Stimulated activated CD8-positive, alpha-beta memory T cell treated with anti-CD3 and anti-CD28 coated beads, Interleukin-4, amount 100 ng/mL, for 48 hours (primary cell): ENCODE data around the gene SNX22.

ENCODE experiments used
- DNase-seq: peaks from one replicate; pipeline ENCODE4 v3.0.0-alpha.2; 2020

Gene SNX22

DNA sequence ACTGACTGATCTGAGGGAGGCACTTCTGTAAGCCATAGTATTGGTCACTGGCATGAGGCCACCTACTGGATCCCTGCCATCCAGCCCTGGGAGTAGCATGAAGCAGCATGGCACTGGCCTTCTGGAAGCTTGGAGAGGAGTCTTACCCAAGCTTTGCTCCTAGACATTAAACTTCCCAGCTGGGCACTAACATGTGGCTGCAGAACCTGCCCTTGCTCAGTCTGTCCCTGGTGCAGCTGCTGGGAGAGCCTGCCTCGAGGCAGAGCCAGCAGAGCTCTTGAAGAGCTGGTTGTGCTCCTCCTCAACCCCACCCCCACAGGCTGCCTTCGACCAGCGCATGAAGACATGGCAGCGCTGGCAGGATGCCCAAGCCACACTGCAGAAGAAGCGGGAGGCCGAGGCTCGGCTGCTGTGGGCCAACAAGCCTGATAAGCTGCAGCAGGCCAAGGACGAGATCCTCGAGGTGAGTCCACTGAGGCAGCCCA lies 17.1 kb upstream of the SNX22 start:
- no peak for DNase-seq

- DNase-seq: no peak
Measured at GRCh38 chr15:64136347-64136746, 15.2 kb upstream of the SNX22 start.

GRCh38 chr15:64137226-64137833 lies 14.2 kb upstream of the SNX22 start:
- DNase-seq: no peak

- no peak for DNase-seq
Measured at GRCh38 chr15:64138331-64138941, 13.1 kb upstream of the SNX22 start.

DNA sequence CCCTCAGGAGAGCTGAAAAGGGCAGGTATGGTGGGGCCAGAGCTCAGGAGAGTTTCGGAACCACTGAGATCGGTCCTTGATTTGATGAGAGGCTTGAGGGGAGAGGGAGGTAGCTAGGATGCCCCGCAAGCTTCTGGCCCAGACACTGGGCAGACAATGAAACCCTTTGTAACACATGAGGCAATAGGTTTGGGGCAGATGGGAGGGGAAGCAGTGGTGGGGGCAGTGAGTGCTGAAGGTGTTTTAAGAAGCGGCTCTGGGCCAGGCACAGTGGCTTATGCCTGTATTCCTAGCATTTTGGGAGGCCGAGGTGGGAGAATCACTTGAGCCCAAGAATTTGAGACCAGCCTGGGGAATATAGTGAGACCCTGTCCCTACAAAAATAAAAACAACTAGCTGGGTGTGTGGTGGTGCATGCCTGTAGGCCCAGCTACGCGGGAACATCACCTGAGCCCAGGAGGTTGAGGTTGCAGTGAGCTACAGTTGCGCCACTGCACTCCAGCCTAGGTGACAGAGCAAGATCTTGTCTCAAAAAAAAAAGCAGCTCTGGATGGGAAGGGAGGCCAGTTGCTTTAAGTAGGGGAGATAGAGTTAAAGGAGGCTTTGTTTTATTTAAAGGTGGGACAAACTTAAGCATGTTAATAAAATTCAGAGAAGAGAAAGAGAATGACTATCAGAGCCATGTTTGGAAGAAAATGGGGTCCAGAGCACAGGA lies 9.6 kb upstream of the SNX22 start:
- DNase-seq: no peak

- DNase-seq: no peak
Measured at GRCh38 chr15:64143276-64143675, 8.3 kb upstream of the SNX22 start.

DNA sequence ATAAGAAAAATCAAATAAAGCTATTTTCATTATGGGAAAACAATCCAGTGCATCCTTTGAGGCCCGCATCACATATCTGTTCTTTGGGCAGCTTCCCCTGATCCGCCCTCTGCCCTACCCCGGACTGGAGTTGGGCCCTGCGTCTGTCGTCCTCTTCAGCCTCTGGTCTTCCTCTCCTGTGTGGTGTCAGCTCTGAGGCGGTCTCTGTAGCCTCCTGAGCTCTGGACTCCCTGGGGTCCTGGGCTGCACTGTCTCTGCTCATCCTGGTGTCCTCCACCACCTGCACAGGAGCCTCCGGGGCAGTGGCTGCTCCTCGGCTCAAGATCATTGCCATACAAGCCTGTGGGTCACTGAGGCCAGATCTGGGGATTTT lies 7.4 kb upstream of the SNX22 start:
- DNase-seq: no peak

GRCh38 chr15:64144565-64145281 lies 6.8 kb upstream of the SNX22 start:
- DNase-seq: no peak

DNA sequence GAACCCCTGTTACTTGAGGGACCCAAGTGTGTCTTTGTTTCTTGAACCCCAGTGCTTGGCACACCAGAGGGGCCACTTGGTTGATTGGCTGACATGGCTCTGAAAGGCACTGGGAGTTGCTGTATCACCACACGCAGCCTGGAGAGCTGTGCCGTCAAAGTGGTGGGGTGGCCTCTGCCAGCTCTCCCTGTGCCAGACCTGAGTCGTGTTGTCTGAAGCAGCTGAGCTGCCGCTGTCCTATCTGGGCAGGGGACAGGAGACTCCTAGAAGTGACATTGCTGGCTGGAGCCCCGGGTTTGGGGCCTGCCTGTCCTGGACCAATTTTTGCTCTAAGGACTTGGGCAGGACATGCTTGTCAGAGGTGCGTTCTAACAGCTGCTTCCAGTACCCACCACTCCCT lies 5.5 kb upstream of the SNX22 start:
- no peak for DNase-seq

GRCh38 chr15:64146520-64146884 lies 5.0 kb upstream of the SNX22 start:
- DNase-seq: no peak

GRCh38 chr15:64146885-64147681 lies 4.4 kb upstream of the SNX22 start:
- no peak for DNase-seq

DNA sequence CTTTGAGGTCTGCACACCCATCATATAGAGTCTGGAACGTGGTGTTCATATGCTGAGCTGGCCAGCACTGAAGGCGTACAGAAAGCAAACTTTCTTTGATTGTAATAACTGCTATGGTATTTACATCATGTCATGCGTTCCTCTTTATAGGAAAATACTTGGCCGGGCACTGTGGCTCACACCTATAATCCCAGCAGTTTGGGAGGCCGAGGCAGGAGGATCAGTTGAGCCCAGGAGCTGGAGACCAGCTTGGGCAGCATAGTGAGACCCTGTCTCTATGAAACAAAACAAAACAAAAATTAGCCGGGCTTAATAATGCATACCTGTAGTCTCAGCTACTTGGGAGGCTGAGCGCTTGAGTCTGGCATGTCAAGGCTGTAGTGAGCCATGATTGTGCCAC lies 3.4 kb upstream of the SNX22 start:
- DNase-seq: no peak

GRCh38 chr15:64148581-64148980 lies 3.0 kb upstream of the SNX22 start:
- DNase-seq: no peak

DNA sequence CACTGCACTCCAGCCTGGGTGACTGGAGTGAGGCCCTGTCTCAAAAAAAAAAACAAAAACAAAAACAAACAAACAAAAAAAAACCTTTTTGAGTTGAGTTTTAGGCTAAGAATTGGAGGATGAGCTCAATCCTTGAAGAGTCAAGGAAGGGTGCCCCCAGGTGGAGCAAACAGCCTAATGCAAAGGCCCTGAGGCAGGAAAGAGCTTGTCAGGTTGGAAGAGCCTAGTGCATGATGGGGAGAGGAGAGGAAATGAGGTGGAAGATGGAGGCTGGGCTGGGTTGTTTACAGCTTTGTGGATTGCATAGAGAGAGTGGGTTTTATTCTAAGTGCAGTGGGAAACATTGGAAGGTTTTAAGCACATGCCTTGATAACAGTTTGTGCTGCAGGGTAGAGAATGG lies 2.1 kb upstream of the SNX22 start:
- DNase-seq: no peak

GRCh38 chr15:64149893-64150578 lies 1.5 kb upstream of the SNX22 start:
- no peak for DNase-seq

DNA sequence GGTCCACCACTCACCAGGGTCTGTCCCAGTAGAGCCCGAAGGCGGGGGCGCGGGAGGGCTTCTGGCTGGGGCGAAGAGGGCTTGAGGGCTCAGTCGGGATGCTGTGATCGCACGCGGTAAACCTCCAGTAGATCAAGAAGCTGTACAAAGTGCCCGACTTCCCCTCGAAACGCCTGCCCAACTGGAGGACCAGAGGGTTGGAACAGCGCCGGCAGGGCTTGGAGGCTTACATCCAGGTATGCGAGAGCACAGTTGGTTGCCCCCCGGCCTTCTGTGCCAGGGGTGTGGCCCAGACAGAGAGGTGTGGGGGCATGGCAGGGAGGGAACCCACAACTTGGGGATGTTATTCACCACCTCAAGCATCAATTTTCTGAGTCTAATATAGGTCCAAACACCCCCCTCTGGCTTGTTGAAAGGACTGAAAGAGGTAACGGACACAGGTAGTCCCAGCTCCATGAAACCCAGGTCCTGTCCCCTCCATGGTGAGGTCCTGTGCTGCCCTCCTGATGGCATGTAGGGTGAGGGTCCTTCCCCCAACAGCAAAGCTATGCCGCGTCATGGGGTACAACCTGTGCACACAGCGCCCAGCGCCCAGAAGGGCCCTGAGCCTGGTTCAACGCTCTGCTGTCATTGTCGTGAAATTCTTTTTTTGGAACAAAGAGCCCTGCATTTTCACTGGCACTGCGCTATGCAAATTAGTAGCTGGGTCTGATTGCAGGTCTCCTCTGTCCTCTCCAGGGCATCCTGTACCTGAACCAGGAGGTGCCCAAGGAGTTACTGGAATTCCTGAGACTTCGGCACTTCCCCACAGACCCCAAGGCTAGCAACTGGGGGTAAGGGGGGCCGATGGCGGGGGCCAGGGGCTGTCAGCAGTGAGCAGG lies 1.2 kb downstream of the SNX22 start:
- peak; percentile 50 for DNase-seq

DNA sequence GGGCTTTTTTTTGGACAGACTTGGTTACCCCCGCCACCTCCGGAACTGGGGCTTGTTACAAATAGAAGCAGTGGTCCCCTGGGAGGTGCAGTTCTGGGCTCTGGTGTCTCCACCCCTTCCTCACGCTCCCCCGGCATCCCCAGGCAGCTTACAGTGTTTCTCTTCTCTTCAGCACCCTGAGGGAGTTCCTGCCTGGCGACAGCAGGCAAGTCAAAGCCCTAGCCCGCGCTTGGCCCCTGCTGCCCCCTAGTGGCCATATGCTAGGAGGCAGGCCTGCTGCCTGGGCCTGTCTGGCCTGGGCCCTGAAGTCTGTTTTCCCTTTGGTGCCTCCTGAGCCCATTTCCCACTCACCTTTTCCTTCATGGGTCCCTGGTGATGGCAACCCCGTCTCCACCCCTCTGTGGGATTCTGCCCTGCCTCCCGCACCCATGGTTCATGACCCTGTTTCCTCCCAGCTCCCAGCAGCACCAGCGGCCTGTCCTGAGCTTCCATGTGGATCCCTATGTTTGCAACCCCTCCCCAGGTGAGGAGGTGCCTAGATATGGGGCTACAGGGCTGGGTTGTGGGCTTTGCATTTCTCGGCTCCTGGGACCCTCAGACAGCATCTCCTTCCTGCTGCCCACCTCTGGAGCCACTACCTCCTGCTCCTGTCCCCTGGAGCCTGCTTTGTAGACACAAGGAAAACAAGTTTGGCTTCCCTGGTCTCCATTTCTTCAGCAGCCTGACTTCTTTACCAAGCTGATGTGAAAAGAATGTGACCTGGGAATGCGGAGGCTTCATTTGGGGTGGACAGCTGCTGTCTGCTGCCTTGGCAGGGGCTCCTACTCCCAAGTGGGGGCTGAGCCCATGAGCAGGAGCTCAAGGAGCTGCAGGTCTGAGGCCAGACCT lies 2.2 kb downstream of the SNX22 start:
- DNase-seq: peak; percentile 98

- no peak for DNase-seq
Measured at GRCh38 chr15:64155802-64156651, 4.5 kb downstream of the SNX22 start.

DNA sequence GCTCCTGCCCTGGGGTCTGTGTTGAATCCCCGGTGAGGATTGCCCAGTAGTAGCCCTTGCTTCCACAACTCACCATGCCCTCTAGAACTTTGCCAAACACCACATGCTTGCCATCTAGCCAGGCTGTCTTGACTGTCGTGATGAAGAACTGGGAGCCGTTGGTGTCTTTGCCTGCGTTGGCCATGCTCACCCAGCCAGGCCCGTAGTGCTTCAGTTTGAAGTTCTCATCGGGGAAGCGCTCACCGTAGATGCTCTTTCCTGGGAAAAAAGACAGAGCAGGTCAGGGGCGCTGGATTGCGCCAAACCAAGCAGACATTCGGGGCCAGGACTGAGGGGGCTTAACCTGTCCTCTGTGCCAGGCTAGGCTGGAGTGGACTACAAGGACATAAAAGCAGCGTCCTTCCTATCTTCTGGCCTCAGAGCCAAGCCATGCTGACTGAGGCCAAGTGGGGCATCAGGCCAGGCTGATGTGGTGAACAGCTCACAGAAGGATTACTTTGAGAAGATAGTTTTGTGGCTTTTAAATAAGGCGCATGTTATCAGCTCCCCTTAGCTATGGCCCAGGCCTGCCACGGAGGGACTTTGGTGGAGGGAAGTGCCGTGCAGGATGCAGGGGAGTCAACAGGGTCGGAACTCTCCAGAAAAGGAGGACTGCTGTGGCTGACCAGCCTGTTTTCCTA lies 5.3 kb downstream of the SNX22 start:
- no peak for DNase-seq
